ENCODE data around the gene PRUNE2. TPM values are rescaled to one million over a fixed set of nuclear protein-coding genes. Genes with fewer than 3 reads are reported as not detected.

PRUNE2 gene
- total and polyA plus RNA-seq, 4 donors, result 38.1 to 558 (median 198) TPM

DNA sequence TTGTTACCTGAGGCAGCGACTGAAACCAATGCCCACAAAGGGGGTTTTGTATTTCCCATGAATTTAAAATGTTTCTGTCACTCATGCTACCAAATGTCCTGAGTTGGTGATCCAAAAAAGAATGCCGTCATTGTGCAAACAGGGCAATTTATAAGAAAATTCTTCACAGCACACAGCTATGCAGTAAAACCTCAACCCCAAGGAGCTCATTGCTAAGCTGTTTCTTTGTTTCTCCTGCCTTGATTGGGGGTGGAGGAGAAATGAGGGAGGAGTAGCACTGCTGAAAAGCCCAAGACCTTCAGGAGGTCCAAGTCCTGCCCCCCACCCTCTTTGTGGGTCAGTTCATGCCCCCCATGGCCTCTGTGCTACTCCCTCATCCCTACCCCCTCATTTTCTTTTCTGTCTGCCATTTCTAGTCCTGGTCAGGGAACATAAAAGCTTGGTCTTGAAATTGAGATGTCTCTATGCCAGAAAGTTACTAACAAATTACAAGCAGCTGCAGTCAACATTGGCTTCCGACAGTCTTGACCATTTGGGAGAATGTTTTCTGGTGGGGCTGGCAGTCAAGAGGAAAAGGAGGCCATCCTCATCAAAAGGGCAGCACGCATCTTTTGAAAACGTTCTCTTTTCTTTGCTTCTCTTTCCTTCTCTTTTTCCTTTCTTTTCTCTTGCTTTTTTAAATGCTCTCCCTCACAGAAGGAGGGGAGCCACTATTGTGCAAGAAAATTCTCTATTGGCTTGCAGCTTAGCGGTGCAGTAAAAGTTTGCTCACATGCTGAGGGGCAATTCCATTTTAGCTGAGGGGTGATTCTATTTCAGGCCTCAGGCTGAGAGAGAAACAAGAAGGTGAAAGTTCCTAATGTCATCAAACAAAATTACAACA is 313.6 kb downstream of the PRUNE2 start:
- ATAC-seq (ENCODE audit: low FRiP score), result no peak

DNA sequence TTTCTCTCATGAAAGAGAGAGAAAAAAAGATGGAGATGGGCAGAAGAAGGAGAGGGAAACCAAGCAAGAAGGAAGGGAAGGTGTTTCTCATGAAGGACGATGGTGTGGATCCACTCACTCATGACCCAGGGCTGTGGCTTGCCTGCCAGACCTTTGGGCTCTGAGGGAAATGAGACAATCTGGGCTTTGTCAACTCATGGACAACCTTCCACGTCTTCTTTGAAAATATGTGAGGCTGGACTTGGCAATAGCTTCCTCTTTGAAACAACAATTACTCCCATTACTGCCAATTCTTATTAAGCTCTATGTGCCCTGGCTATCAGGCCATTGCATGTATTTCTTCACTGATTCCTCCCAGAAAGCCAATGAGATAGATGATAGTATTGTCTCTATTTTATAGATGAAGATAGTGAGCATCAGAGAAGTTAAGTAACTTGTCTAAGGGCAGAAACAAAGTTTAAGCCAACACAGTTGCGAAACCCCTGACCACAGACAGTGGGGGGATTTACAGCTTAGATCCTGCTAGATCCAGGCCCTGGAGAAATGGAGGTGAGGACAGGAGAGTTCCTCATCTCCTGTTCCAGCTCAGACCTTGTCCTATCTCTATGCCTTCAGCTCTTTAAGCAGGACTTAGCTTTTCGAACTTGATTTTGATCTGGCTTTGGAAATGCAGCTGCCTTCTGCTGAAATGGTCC is 314.5 kb downstream of the PRUNE2 start:
- intact Hi-C loops (cut with DNase I), result no loop called here
- 77 to 78% methylated on average over 4 of the region's 4 CpGs for WGBS, 2 donors
- Histone ChIP-seq H3K27ac (ENCODE audit: low read depth in 1 of 2, low read length in 2 of 2) (no peak overlapping the region), H3K4me1 (ENCODE audit: control insufficient read depth in 1 of 2, insufficient read depth in 2 of 2, low read length in 2 of 2) (no peaks in the 10 kb centered on the region), H3K4me3 (ENCODE audit: low read length in 2 of 2) (no peak overlapping the region), H3K9me3 (ENCODE audit: control insufficient read depth, low read length) (no peaks in the 10 kb centered on the region), H3K36me3 (ENCODE audit: control insufficient read depth in 1 of 2, insufficient read depth in 2 of 2, low read length in 1 of 2) (no peaks in the 10 kb centered on the region), H3K27me3 (ENCODE audit: control insufficient read depth in 1 of 2, insufficient read depth in 2 of 2, low read length in 1 of 2) (no peaks in the 10 kb centered on the region)
- no peak for ATAC-seq (ENCODE audit: low FRiP score)
- no peak for DNase-seq

More for the DNA sequence above, 313.6 kb downstream of the PRUNE2 start:
- H3K27ac ChIP-seq (ENCODE audit: low read depth in 1 of 2, low read length in 2 of 2), result no peak overlapping the region
- H3K27me3 ChIP-seq (ENCODE audit: control insufficient read depth in 1 of 2, insufficient read depth in 2 of 2, low read length in 1 of 2), result no peaks in the 10 kb centered on the region
- no peaks in the 10 kb centered on the region for H3K36me3 ChIP-seq (ENCODE audit: control insufficient read depth in 1 of 2, insufficient read depth in 2 of 2, low read length in 1 of 2)
- no peak overlapping the region for H3K4me3 ChIP-seq (ENCODE audit: low read length in 2 of 2)
- no peaks in the 10 kb centered on the region for H3K9me3 ChIP-seq (ENCODE audit: control insufficient read depth, low read length)
- intact Hi-C loops (cut with DNase I), result no loop called here
- no peaks in the 10 kb centered on the region for H3K4me1 ChIP-seq (ENCODE audit: control insufficient read depth in 1 of 2, insufficient read depth in 2 of 2, low read length in 2 of 2)
- WGBS, 2 donors, result 68 to 70% methylated on average over 6 of the region's 6 CpGs
- no peak for DNase-seq

DNA sequence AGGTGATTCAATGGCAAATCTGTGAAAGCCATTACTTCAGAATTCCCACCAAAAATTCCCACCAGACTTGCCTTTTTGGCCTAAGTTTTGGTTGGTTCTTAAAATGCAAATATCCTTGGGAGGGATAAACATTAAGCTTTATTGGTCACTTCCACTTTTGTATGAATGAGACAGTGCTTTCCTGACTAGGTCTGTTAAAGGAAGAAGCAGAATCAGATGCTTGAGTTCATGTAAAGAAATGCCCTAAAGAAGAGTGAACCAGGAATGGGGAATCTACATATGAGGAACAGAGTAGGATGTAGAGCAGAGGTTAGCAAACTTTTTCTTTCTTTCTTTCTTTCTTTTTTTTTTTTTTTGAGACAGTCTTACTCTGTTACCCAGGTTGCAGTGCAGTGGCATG is 317.6 kb downstream of the PRUNE2 start:
- no peaks in the 10 kb centered on the region for H3K36me3 ChIP-seq (ENCODE audit: control insufficient read depth in 1 of 2, insufficient read depth in 2 of 2, low read length in 1 of 2)
- ATAC-seq (ENCODE audit: low FRiP score) (no peak), DNase-seq (no peak)
- no peaks in the 10 kb centered on the region for H3K4me1 ChIP-seq (ENCODE audit: control insufficient read depth in 1 of 2, insufficient read depth in 2 of 2, low read length in 2 of 2)
- intact Hi-C loops (cut with DNase I), result no loop called here
- no peaks in the 10 kb centered on the region for H3K9me3 ChIP-seq (ENCODE audit: control insufficient read depth, low read length)
- no peak overlapping the region for H3K27ac ChIP-seq (ENCODE audit: low read depth in 1 of 2, low read length in 2 of 2)
- no peaks in the 10 kb centered on the region for H3K27me3 ChIP-seq (ENCODE audit: control insufficient read depth in 1 of 2, insufficient read depth in 2 of 2, low read length in 1 of 2)
- no peak overlapping the region for H3K4me3 ChIP-seq (ENCODE audit: low read length in 2 of 2)

DNA sequence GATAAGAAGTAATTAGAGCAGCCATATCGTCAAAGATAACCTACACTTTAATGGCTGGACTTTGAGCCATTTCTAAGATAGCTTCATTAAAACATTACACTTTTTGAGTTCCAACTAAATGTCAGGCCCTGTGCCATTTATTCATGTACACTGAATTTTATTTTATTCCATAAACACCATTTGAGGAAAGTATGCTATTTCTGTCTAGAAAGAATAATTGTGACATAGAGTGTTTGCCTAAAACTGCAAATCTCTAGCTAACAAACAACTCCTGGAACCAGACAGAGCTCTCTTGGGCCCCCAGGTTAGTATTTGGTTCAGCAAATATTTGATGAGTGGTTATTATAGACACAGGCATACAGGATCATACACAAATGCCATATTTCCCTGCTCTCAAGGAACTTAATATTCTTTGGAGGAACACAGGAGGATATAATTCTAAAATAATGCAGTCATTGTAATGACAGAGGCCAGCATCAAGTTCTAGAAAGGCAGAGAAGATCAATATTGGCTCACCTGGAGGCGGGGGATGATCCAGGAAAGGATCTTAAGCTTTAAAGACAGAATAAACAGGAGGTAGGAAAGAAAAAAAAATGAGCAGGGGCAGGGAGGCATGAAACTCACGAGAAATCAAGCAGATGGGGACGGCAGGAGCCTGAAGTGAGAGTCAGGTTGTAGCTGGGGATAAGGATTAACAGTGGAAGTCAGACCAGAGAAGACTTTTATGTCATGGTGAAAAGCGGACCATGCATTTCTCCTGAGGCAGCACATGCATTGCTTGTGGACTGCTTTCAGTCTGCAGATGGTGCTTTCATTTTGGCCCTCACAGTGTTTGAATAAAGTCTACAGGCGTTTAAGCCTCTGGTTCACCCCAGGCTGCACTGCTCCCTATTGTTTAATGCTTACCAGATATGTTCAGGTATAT is 319.3 kb downstream of the PRUNE2 start:
- no peaks in the 10 kb centered on the region for H3K4me1 ChIP-seq (ENCODE audit: control insufficient read depth in 1 of 2, insufficient read depth in 2 of 2, low read length in 2 of 2)
- no peak overlapping the region for H3K27ac ChIP-seq (ENCODE audit: low read depth in 1 of 2, low read length in 2 of 2)
- intact Hi-C loops (cut with DNase I), result no loop called here
- H3K36me3 ChIP-seq (ENCODE audit: control insufficient read depth in 1 of 2, insufficient read depth in 2 of 2, low read length in 1 of 2), result no peaks in the 10 kb centered on the region
- H3K4me3 ChIP-seq (ENCODE audit: low read length in 2 of 2), result no peak overlapping the region
- no peak for DNase-seq
- peaks cover 2% of the 10 kb centered on the region for H3K9me3 ChIP-seq (ENCODE audit: control insufficient read depth, low read length)
- 63 to 64% methylated on average over 6 of the region's 6 CpGs for whole genome bisulfite sequencing, 2 donors
- no peak for ATAC-seq (ENCODE audit: low FRiP score)
- no peaks in the 10 kb centered on the region for H3K27me3 ChIP-seq (ENCODE audit: control insufficient read depth in 1 of 2, insufficient read depth in 2 of 2, low read length in 1 of 2)

DNA sequence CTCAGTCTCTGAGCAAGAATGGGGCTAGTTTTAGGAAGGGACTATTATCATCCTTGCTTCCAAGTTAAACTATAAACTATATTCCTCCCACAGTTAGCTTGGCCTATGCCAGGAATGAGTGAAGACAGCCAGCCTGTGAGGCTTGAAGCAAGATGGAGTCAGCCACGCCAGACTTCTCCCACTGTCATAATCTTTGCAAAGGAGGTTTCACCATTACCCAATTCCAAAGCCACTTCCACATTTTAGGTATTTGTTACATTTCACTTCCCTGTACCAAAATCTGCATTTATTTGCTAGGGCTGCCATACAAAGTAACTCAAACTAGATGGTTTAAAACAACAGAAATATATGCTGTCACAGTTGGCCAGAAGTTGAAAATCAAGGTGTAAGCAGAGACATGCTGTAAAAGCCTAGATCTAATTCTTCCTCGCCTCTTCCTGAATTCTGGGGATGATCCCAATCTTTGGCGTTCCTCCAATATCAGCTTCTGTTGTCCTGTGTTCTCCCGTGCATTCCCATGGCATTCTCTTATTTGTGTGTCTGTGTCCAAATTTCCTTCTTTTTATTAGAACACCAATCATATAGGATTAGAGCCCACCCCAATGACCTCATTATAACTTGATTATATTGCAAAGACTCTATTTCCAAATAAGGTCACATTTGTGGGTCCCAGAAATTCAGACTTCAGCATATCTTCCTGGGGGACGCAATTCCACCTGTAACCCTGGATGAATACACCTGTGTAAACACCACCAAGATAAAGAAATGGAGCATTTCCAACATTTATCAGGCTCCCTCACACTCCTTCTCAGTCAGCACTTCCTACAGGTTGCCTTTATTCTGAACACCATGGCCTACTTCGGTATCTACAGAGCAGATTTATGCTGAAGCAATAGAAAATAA is 320.2 kb downstream of the PRUNE2 start:
- intact Hi-C loops (cut with DNase I), result no loop called here
- no peak for ATAC-seq (ENCODE audit: low FRiP score)
- no peak for DNase-seq
- H3K36me3 ChIP-seq (ENCODE audit: control insufficient read depth in 1 of 2, insufficient read depth in 2 of 2, low read length in 1 of 2), result no peaks in the 10 kb centered on the region
- 83% methylated on average over 6 of the region's 6 CpGs for WGBS, 2 donors
- H3K4me1 ChIP-seq (ENCODE audit: control insufficient read depth in 1 of 2, insufficient read depth in 2 of 2, low read length in 2 of 2), result no peaks in the 10 kb centered on the region
- H3K4me3 ChIP-seq (ENCODE audit: low read length in 2 of 2), result no peak overlapping the region
- no peak overlapping the region for H3K27ac ChIP-seq (ENCODE audit: low read depth in 1 of 2, low read length in 2 of 2)
- no peaks in the 10 kb centered on the region for H3K27me3 ChIP-seq (ENCODE audit: control insufficient read depth in 1 of 2, insufficient read depth in 2 of 2, low read length in 1 of 2)
- H3K9me3 ChIP-seq (ENCODE audit: control insufficient read depth, low read length), result peaks cover 3% of the 10 kb centered on the region

DNA sequence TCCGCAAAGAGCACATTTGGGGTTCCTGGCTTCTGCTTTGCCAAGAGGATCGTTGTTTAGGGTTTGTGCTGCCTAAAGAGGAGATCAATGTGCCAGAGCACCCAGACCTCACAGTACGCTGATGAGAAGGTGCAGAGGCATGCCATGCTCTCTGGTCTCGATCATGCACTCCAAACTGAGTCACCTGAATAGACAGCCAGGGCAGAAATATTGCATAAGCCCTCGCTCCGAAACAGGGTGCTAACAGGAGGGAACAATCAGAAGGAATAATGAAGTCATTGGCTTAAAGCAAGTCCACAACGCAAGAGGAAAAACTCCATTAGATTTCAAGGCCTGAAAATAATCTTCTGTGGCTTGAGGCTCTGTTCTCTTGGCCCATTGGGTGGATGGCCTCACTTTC is 322.7 kb downstream of the PRUNE2 start:
- ATAC-seq (ENCODE audit: low FRiP score) (no peak), DNase-seq (no peak)
- no peaks in the 10 kb centered on the region for H3K36me3 ChIP-seq (ENCODE audit: control insufficient read depth in 1 of 2, insufficient read depth in 2 of 2, low read length in 1 of 2)
- no peaks in the 10 kb centered on the region for H3K4me1 ChIP-seq (ENCODE audit: control insufficient read depth in 1 of 2, insufficient read depth in 2 of 2, low read length in 2 of 2)
- H3K27me3 ChIP-seq (ENCODE audit: control insufficient read depth in 1 of 2, insufficient read depth in 2 of 2, low read length in 1 of 2), result no peaks in the 10 kb centered on the region
- WGBS, 2 donors, result 92 to 94% methylated on average over 7 of the region's 7 CpGs
- H3K27ac ChIP-seq (ENCODE audit: low read depth in 1 of 2, low read length in 2 of 2), result no peak overlapping the region
- intact Hi-C loops (cut with DNase I), result no loop called here
- peaks cover 3% of the 10 kb centered on the region for H3K9me3 ChIP-seq (ENCODE audit: control insufficient read depth, low read length)
- no peak overlapping the region for H3K4me3 ChIP-seq (ENCODE audit: low read length in 2 of 2)

DNA sequence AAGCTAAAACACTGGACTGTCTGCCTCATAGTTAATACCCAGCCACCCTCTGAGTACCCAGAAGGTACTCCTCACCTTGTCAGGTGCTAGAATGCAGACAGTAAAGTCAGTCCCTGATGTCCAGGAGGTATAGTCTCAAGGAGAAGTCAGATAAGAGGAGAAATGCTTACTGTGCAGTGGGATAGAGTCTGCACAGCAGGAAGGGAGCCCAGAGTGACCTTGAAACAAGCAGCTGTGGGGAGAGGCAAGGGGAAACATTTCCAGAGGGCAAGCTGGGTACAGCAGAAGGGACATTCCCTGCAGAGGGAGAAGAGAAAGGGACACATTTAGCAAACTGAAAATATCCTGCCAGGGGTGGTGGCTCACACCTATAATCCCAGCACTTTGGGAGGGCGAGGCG is 324.2 kb downstream of the PRUNE2 start:
- Histone ChIP-seq H3K4me1 (ENCODE audit: control insufficient read depth in 1 of 2, insufficient read depth in 2 of 2, low read length in 2 of 2) (no peaks in the 10 kb centered on the region), H3K27me3 (ENCODE audit: control insufficient read depth in 1 of 2, insufficient read depth in 2 of 2, low read length in 1 of 2) (no peaks in the 10 kb centered on the region), H3K4me3 (ENCODE audit: low read length in 2 of 2) (no peak overlapping the region), H3K27ac (ENCODE audit: low read depth in 1 of 2, low read length in 2 of 2) (no peak overlapping the region), H3K9me3 (ENCODE audit: control insufficient read depth, low read length) (peaks cover 3% of the 10 kb centered on the region), H3K36me3 (ENCODE audit: control insufficient read depth in 1 of 2, insufficient read depth in 2 of 2, low read length in 1 of 2) (no peaks in the 10 kb centered on the region)
- ATAC-seq (ENCODE audit: low FRiP score) (no peak), DNase-seq (no peak)
- intact Hi-C loops (cut with DNase I), result no loop called here
- WGBS, 2 donors, result 93 to 98% methylated on average over 2 of the region's 2 CpGs

DNA sequence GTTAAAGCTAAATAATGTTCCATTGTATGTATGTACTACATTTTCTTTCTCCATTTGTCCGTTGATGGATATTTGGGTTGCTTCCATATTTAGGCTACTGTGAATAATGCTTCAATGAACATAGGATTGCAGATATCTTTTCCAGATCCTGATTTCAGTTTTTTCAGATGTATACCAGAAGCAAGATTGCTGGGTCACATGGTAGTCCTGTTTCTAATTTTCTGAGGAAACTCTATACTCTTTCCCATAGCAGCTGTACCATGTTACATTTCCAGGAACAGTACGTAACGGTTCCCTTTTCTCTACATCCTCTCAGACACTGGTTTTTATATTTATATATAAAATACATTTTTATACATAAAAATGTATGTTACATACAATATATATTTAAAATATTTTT is 325.1 kb downstream of the PRUNE2 start:
- DNase-seq, result no peak
- Histone ChIP-seq H3K9me3 (ENCODE audit: control insufficient read depth, low read length) (peaks cover 3% of the 10 kb centered on the region), H3K4me1 (ENCODE audit: control insufficient read depth in 1 of 2, insufficient read depth in 2 of 2, low read length in 2 of 2) (no peaks in the 10 kb centered on the region), H3K4me3 (ENCODE audit: low read length in 2 of 2) (no peak overlapping the region), H3K27me3 (ENCODE audit: control insufficient read depth in 1 of 2, insufficient read depth in 2 of 2, low read length in 1 of 2) (no peaks in the 10 kb centered on the region), H3K27ac (ENCODE audit: low read depth in 1 of 2, low read length in 2 of 2) (no peak overlapping the region), H3K36me3 (ENCODE audit: control insufficient read depth in 1 of 2, insufficient read depth in 2 of 2, low read length in 1 of 2) (no peaks in the 10 kb centered on the region)
- WGBS, 2 donors, result 83 to 84% methylated on average over 3 of the region's 3 CpGs
- ATAC-seq (ENCODE audit: low FRiP score), result no peak
- intact Hi-C loops (cut with DNase I), result no loop called here
